H1 (cell line): Measurements from ENCODE around the gene C2orf80. TPM values are rescaled to one million over a fixed set of nuclear protein-coding genes. Genes with fewer than 3 reads are reported as not detected.
"Not testable (repeated sequence)": the region's sequence is repeated elsewhere in the genome, so short reads cannot be mapped to it uniquely, and the experiment has no call there.

ENCODE experiments used
- CTCF ChIA-PET: fragments of 300-600 bp; sonication (Branson Sonifier 250); formaldehyde crosslinking; loops from one replicate; lab custom pipeline; 2021; ENCODE audit not compliant: partially characterized antibody; lab: Charles Lee
- POLR2A ChIA-PET: fragments of 300-600 bp; sonication (Branson Sonifier 250); formaldehyde crosslinking; loops from one replicate; lab custom pipeline; 2021; ENCODE audit warnings: inconsistent platforms; ENCODE audit not compliant: partially characterized antibody; lab: Charles Lee
- DNase-seq, 2 experiments: peaks; one replicate each; pipeline versions ENCODE4 v3.0.0 to v3.0.0-alpha.2; 2010 to 2022; ENCODE audit warnings: low spot score in 2 of 2, low read depth in 1 of 2, mixed read lengths in 1 of 2
- FAIRE-seq: peaks from 2 replicates; lab custom pipeline; 2011; peaks lifted over from hg19 to GRCh38; lab: Jason Lieb, UNC
- H2AFZ ChIP-seq: 2 replicates; pipeline ENCODE4 v1.8.1; 2012; ENCODE audit warnings: low read length, inconsistent platforms
- H2AK5ac ChIP-seq: 2 replicates; pipeline ENCODE4 v1.6.1; 2013; ENCODE audit warnings: low read depth, low read length
- H2BK120ac ChIP-seq: replicated peaks from 2 replicates; pipeline ENCODE3; 2013; ENCODE audit warnings: low read depth, low read length, inconsistent platforms
- H2BK12ac ChIP-seq: 2 replicates; pipeline ENCODE4 v1.6.1; 2013; ENCODE audit warnings: low read depth, low read length
- H2BK15ac ChIP-seq: 2 replicates; pipeline ENCODE4 v1.6.1; 2013; ENCODE audit warnings: low read length
- H2BK20ac ChIP-seq: 2 replicates; pipeline ENCODE4 v1.6.1; 2013; ENCODE audit warnings: low read length
- H2BK5ac ChIP-seq: 2 replicates; pipeline ENCODE4 v1.6.1; 2013; ENCODE audit warnings: low read depth, low read length
- H3K14ac ChIP-seq: 2 replicates; pipeline ENCODE4 v1.6.1; 2013; ENCODE audit warnings: inconsistent platforms; ENCODE audit not compliant: insufficient read length
- H3K18ac ChIP-seq: 2 replicates; pipeline ENCODE4 v1.6.1; 2013; ENCODE audit warnings: low read length; ENCODE audit errors: extremely low read depth
- H3K23ac ChIP-seq: 2 replicates; pipeline ENCODE4 v1.6.1; 2013; ENCODE audit warnings: inconsistent platforms; ENCODE audit not compliant: insufficient read length
- H3K23me2 ChIP-seq: 2 replicates; pipeline ENCODE4 v1.6.1; 2013; ENCODE audit warnings: low read depth, low read length
- H3K27ac ChIP-seq: 2 replicates; pipeline ENCODE4 v1.6.1; 2011; ENCODE audit warnings: low read depth, low read length, inconsistent platforms
- H3K27me3 ChIP-seq, 4 experiments: replicated peaks in 1 of 4; 1 replicate in 1 of 4; 2 replicates in 3 of 4; pipeline versions ENCODE4 v1.6.1 to v1.8.1; 2011 to 2013; ENCODE audit warnings: low read length in 3 of 4, mild to moderate bottlenecking in 3 of 4, inconsistent platforms in 2 of 4, mixed read lengths in 2 of 4, moderate library complexity in 1 of 4; ENCODE audit not compliant: control insufficient read depth in 3 of 4, insufficient read depth in 3 of 4; ENCODE audit errors: extremely low read depth in 1 of 4
- H3K36me3 ChIP-seq, 4 experiments: 2 replicates each; pipeline versions ENCODE4 v1.6.1 to v1.8.1; 2011 to 2013; ENCODE audit warnings: mild to moderate bottlenecking in 4 of 4, low read length in 3 of 4, moderate library complexity in 2 of 4, control low read depth in 1 of 4, inconsistent platforms in 1 of 4; ENCODE audit not compliant: insufficient read depth in 4 of 4, control insufficient read depth in 2 of 4
- H3K4ac ChIP-seq: replicated peaks from 2 replicates; pipeline ENCODE3; 2013; ENCODE audit warnings: low read length, low read depth, mixed read lengths, inconsistent platforms; ENCODE audit not compliant: insufficient read length
- H3K4me1 ChIP-seq, 4 experiments: replicated peaks in 1 of 4; 1 replicate in 1 of 4; 2 replicates in 3 of 4; pipeline versions ENCODE4 v1.6.1 to v1.8.1; 2011 to 2013; ENCODE audit warnings: low read length in 3 of 4, inconsistent platforms in 2 of 4, mixed read lengths in 1 of 4; ENCODE audit not compliant: insufficient read depth in 4 of 4, control insufficient read depth in 3 of 4
- H3K4me2 ChIP-seq, 2 experiments: 2 replicates each; pipeline versions ENCODE4 v1.6.1 to v1.8.1; 2011 to 2013; ENCODE audit warnings: low read depth in 2 of 2, low read length in 2 of 2, control low read depth in 1 of 2, inconsistent platforms in 1 of 2, mild to moderate bottlenecking in 1 of 2; ENCODE audit not compliant: insufficient read depth in 1 of 2
- H3K4me3 ChIP-seq, 4 experiments: fragments of 200-600, 300-600 bp in 1 of 4; sonication (generic), shearing (Covaris generic), sonication (Bioruptor Twin) in 1 of 4; 2 replicates each; pipeline versions ENCODE4 v1.5.1 to v1.8.1; 2011 to 2016; ENCODE audit warnings: low read length in 4 of 4, low read depth in 3 of 4, control low read depth in 2 of 4, inconsistent platforms in 2 of 4, mild to moderate bottlenecking in 2 of 4, mixed read lengths in 1 of 4, moderate library complexity in 1 of 4; ENCODE audit not compliant: insufficient read depth in 2 of 4; ENCODE audit errors: extremely low read depth in 1 of 4
- H3K56ac ChIP-seq: replicated peaks from 2 replicates; pipeline ENCODE3; 2013; ENCODE audit warnings: low read depth, mild to moderate bottlenecking, mixed read lengths, low read length, inconsistent platforms; ENCODE audit not compliant: insufficient read length
- H3K79me1 ChIP-seq: 2 replicates; pipeline ENCODE4 v1.6.1; 2013; ENCODE audit warnings: low read depth, low read length, control low read depth
- H3K79me2 ChIP-seq, 2 experiments: 2 replicates each; pipeline versions ENCODE4 v1.6.1 to v1.8.1; 2012 to 2013; ENCODE audit warnings: low read length in 2 of 2, mild to moderate bottlenecking in 2 of 2, inconsistent platforms in 1 of 2; ENCODE audit not compliant: insufficient read depth in 2 of 2, control insufficient read depth in 1 of 2
- H3K9ac ChIP-seq, 4 experiments: replicated peaks in 1 of 4; 1 replicate in 1 of 4; 2 replicates in 3 of 4; pipeline versions ENCODE4 v1.6.1 to v1.8.1; 2011 to 2013; ENCODE audit warnings: low read depth in 3 of 4, low read length in 3 of 4, control low read depth in 2 of 4, mild to moderate bottlenecking in 2 of 4, moderate library complexity in 2 of 4, inconsistent platforms in 1 of 4; ENCODE audit errors: extremely low read depth in 1 of 4
- H3K9me3 ChIP-seq, 2 experiments: 2 replicates each; pipeline versions ENCODE4 v1.6.1 to v1.8.1; 2012 to 2013; ENCODE audit warnings: mild to moderate bottlenecking in 2 of 2, moderate library complexity in 2 of 2, control low read depth in 1 of 2, inconsistent platforms in 1 of 2, low read depth in 1 of 2, low read length in 1 of 2, mixed read lengths in 1 of 2; ENCODE audit not compliant: insufficient read depth in 2 of 2
- H4K20me1 ChIP-seq, 2 experiments: replicated peaks in 1 of 2; 2 replicates each; pipeline versions ENCODE3 to v1.8.1; 2011 to 2013; ENCODE audit warnings: inconsistent platforms in 2 of 2, low read length in 2 of 2, mild to moderate bottlenecking in 1 of 2; ENCODE audit not compliant: insufficient read depth in 2 of 2, control insufficient read depth in 1 of 2
- H4K5ac ChIP-seq: 2 replicates; pipeline ENCODE4 v1.6.1; 2013; ENCODE audit warnings: low read length, low read depth, mixed read lengths, inconsistent platforms; ENCODE audit not compliant: insufficient read length
- H4K8ac ChIP-seq: 2 replicates; pipeline ENCODE4 v1.8.0; 2013; ENCODE audit warnings: mild to moderate bottlenecking, moderate library complexity, low read length, inconsistent platforms; ENCODE audit not compliant: insufficient read depth; ENCODE audit errors: extremely low read depth
- H4K91ac ChIP-seq: replicated peaks from 2 replicates; pipeline ENCODE3; 2013; ENCODE audit warnings: low read length, mixed read lengths, inconsistent platforms; ENCODE audit not compliant: insufficient read length
- EGR1 ChIP-seq: IDR thresholded peaks from 2 replicates; pipeline ENCODE4 v1.6.1; 2011; ENCODE audit warnings: low read depth, low read length, borderline replicate concordance
- WGBS, 2 experiments: shearing (Covaris generic) in 1 of 2; methylation state at CpG; one replicate each; pipeline versions ENCODE4 v1.1.6 to v1.1.7; 2013 to 2015; ENCODE audit warnings: low lambda C conversion rate in 2 of 2, mixed read lengths in 2 of 2, inconsistent platforms in 1 of 2, low coverage in 1 of 2, missing lambda C conversion rate in 1 of 2; ENCODE audit not compliant: insufficient replicate concordance in 2 of 2, insufficient coverage in 1 of 2, insufficient read length in 1 of 2; ENCODE audit errors: extremely low coverage in 1 of 2, missing lambda C conversion rate in 1 of 2; 5-methylcytosine and 5-hydroxymethylcytosine counted together
- polyA plus RNA-seq, 7 experiments: library from polyadenylated mRNA; depleted of rRNA in 3 of 7; stranded (reverse) in 5 of 7; unstranded in 2 of 7; fragments of >200 nt in 5 of 7; fragments of 200-250 nt in 2 of 7; gene quantifications; 1 replicate in 5 of 7; 2 replicates in 1 of 7; 4 replicates in 1 of 7; pipeline versions ENCODE4 v1.2.1 to v1.2.3, GENCODE V29; 2011 to 2013; ENCODE audit warnings: missing spikeins in 2 of 7, mixed read lengths in 2 of 7
- total RNA-seq: library from RNA; stranded (reverse); fragmentation: NEBNext Ultra II Directional; extraction: Animal tissue kit (Norgen Biotek cat#: 25700); gene quantifications from 2 replicates; pipeline ENCODE4 v1.2.1, GENCODE V29; 2021

C2orf80 gene
- total and polyA plus RNA-seq, 2 of the 8 experiments (the other 6 are each of a cell fraction or from before 2014, with no cell fraction given): 0.97 to 1.1 TPM

- no peak for TF ChIP-seq EGR1
- Histone ChIP-seq H3K23ac (no peak overlapping the region), H3K4me3 (no peak overlapping the region), H3K27me3 (no peaks in the 10 kb centered on the region), H4K20me1 (no peaks in the 10 kb centered on the region), H2AFZ (no peak overlapping the region), H4K8ac (no peak overlapping the region), H2AK5ac (no peak overlapping the region), H3K27ac (no peak overlapping the region), H3K56ac (no peak overlapping the region), H3K4me1 (no peaks in the 10 kb centered on the region), H3K18ac (no peak overlapping the region), H3K79me1 (no peaks in the 10 kb centered on the region), H2BK5ac (no peak overlapping the region), H3K79me2 (no peaks in the 10 kb centered on the region), H3K4ac (no peak overlapping the region), H2BK12ac (no peak overlapping the region), H3K4me2 (no peak overlapping the region), H2BK20ac (no peak overlapping the region), H4K5ac (no peak overlapping the region), H2BK15ac (no peak overlapping the region), H3K14ac (no peak overlapping the region), H4K91ac (no peak overlapping the region), H3K36me3 (no peaks in the 10 kb centered on the region), H3K23me2 (no peaks in the 10 kb centered on the region), H2BK120ac (no peak overlapping the region), H3K9ac (no peak overlapping the region), H3K9me3 (peaks cover under 1 to 9% of the 10 kb centered on the region in 2 experiments; a peak in 2 of 4 replicates)
- FAIRE-seq: no peak
- ChIA-PET CTCF (interaction anchor here (1.5 kb wide), 1 partner anchor 47 kb away, joined by 3 read pairs; no protein-coding TSS in a partner anchor), POLR2A (no interaction called here)
- WGBS, 2 experiments: 95% methylated on average over 3 of the region's 3 CpGs; no CpG with 5 or more reads in 1 of the 2 experiments
- DNase-seq: no peak
Measured at GRCh38 chr2:208222351-208222750, 32.5 kb upstream of the C2orf80 start.

- H3K9ac ChIP-seq, H3K27ac ChIP-seq, H3K4me3 ChIP-seq, H2AFZ ChIP-seq, H3K36me3 ChIP-seq, H4K20me1 ChIP-seq, H3K9me3 ChIP-seq, H2BK15ac ChIP-seq, H3K23me2 ChIP-seq, H3K4me1 ChIP-seq, H4K5ac ChIP-seq, H3K23ac ChIP-seq, H3K27me3 ChIP-seq, H2AK5ac ChIP-seq, H2BK5ac ChIP-seq, H2BK20ac ChIP-seq, H3K79me2 ChIP-seq, H3K4ac ChIP-seq, H3K4me2 ChIP-seq, H3K56ac ChIP-seq, POLR2A ChIA-PET, H3K79me1 ChIP-seq, H3K18ac ChIP-seq, H2BK12ac ChIP-seq, FAIRE-seq, H4K91ac ChIP-seq, H4K8ac ChIP-seq, H3K14ac ChIP-seq, H2BK120ac ChIP-seq, DNase-seq: not testable (repeated sequence)
- 79% methylated on average over 3 of the region's 3 CpGs; no CpG with 5 or more reads in 1 of the 2 experiments for WGBS, 2 experiments
- CTCF ChIA-PET: interaction anchor here (0.6 to 1.5 kb wide), 2 partner anchors 41 to 46 kb away, joined by 3 read pairs; no protein-coding TSS in a partner anchor
Measured at GRCh38 chr2:208221873-208222272, 32.0 kb upstream of the C2orf80 start.
